Nephron progenitor cell (in vitro differentiated cells): ENCODE data around the gene CHD5.

Experiments used
- DNase-seq: peaks from one replicate; pipeline ENCODE4 v3.0.0; 2021
- H3K27ac Mint-ChIP-seq: 2 replicates; pipeline ENCODE4 v1.8.0; 2021; ENCODE audit warnings: mild to moderate bottlenecking, moderate library complexity, mixed read lengths
- H3K27me3 Mint-ChIP-seq: 2 replicates; pipeline ENCODE4 v1.8.0; 2021; ENCODE audit warnings: mild to moderate bottlenecking, low read depth, mixed read lengths; ENCODE audit not compliant: poor library complexity
- H3K36me3 Mint-ChIP-seq: 2 replicates; pipeline ENCODE4 v1.8.0; 2021; ENCODE audit warnings: low read depth, mixed read lengths
- H3K4me1 Mint-ChIP-seq: 2 replicates; pipeline ENCODE4 v1.8.0; 2021; ENCODE audit warnings: mixed read lengths
- H3K4me3 Mint-ChIP-seq: 2 replicates; pipeline ENCODE4 v1.8.0; 2021; ENCODE audit warnings: mild to moderate bottlenecking, moderate library complexity, mixed read lengths
- H3K9me3 Mint-ChIP-seq: 2 replicates; pipeline ENCODE4 v1.8.0; 2021; ENCODE audit warnings: mild to moderate bottlenecking, moderate library complexity, mixed read lengths
- CTCF ChIP-seq: fragments of 200-600 bp; sonication (generic); IDR thresholded peaks from 2 replicates; pipeline ENCODE4 v1.5.0; 2021; ENCODE audit warnings: antibody characterized with exemption

CHD5 gene

GRCh38 chr1:6163973-6164617 is 16.0 kb downstream of the CHD5 start:
- no peak overlapping the region for H3K27ac Mint-ChIP-seq
- peaks cover 9% of the 10 kb centered on the region for H3K4me1 Mint-ChIP-seq
- no peaks in the 10 kb centered on the region for H3K9me3 Mint-ChIP-seq
- DNase-seq = no peak
- H3K36me3 Mint-ChIP-seq = no peaks in the 10 kb centered on the region
- peaks cover 74% of the 10 kb centered on the region for H3K27me3 Mint-ChIP-seq
- no peak for TF ChIP-seq CTCF
- no peak overlapping the region for H3K4me3 Mint-ChIP-seq

GRCh38 chr1:6163191-6163972 is 16.7 kb downstream of the CHD5 start:
- no peak overlapping the region for H3K4me3 Mint-ChIP-seq
- TF ChIP-seq CTCF = no peak
- peaks cover 10% of the 10 kb centered on the region for H3K4me1 Mint-ChIP-seq
- DNase-seq = no peak
- H3K27me3 Mint-ChIP-seq = peaks cover 72% of the 10 kb centered on the region
- H3K27ac Mint-ChIP-seq = no peak overlapping the region
- H3K9me3 Mint-ChIP-seq = no peaks in the 10 kb centered on the region
- no peaks in the 10 kb centered on the region for H3K36me3 Mint-ChIP-seq

GRCh38 chr1:6162773-6163172 is 17.3 kb downstream of the CHD5 start:
- Mint-ChIP-seq H3K36me3 (no peaks in the 10 kb centered on the region), H3K9me3 (no peaks in the 10 kb centered on the region), H3K27ac (no peak overlapping the region), H3K4me3 (no peak overlapping the region), H3K27me3 (peaks cover 71% of the 10 kb centered on the region), H3K4me1 (peaks cover 11% of the 10 kb centered on the region)
- no peak for TF ChIP-seq CTCF
- no peak for DNase-seq

- no peak for TF ChIP-seq CTCF
- Mint-ChIP-seq H3K36me3 (no peaks in the 10 kb centered on the region), H3K4me1 (peaks cover 11% of the 10 kb centered on the region), H3K27me3 (peaks cover 70% of the 10 kb centered on the region), H3K9me3 (no peaks in the 10 kb centered on the region), H3K4me3 (no peak overlapping the region), H3K27ac (no peak overlapping the region)
- no peak for DNase-seq
These were observed 17.8 kb downstream of the CHD5 start for GRCh38 chr1:6162341-6162740.

GRCh38 chr1:6158181-6158580 is 21.9 kb downstream of the CHD5 start:
- peaks cover 12% of the 10 kb centered on the region for H3K4me1 Mint-ChIP-seq
- peaks cover 47% of the 10 kb centered on the region for H3K27me3 Mint-ChIP-seq
- H3K36me3 Mint-ChIP-seq = no peaks in the 10 kb centered on the region
- TF ChIP-seq CTCF = no peak
- H3K4me3 Mint-ChIP-seq = no peak overlapping the region
- no peak overlapping the region for H3K27ac Mint-ChIP-seq
- H3K9me3 Mint-ChIP-seq = no peaks in the 10 kb centered on the region
- DNase-seq = no peak
